HG02763 (cell line): Measurements from ENCODE around the gene ZSCAN31.

ENCODE experiments used
- ATAC-seq: cut with Tn5 transposase; IDR thresholded peaks from one replicate; pipeline ENCODE4 v1.9.1; 2021; ENCODE audit warnings: mild to moderate bottlenecking, moderate library complexity; ENCODE audit not compliant: unreplicated experiment

The ZSCAN31 gene

GRCh38 chr6:28353981-28354676, 18.2 kb upstream of the ZSCAN31 start:
- ATAC-seq: no peak

DNA sequence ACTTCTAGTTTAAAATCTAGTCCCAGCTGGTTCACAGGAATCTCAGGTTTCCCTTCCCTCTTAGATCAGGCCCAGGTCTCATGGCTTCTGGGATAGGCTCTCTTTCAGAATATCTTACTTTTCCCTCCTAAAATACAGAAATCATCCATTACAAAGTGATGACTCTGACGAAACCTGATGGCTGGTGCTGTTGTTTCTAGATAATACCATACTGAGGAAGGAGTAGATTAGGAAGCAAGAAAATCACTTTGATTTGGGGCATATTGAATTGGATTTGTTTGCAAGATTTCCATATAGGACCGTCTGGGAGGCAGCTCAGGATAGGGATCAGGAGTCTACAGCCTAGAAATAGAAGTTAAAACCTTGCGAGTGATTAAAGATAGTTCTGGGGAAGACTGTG, 17.4 kb upstream of the ZSCAN31 start:
- ATAC-seq: no peak

DNA sequence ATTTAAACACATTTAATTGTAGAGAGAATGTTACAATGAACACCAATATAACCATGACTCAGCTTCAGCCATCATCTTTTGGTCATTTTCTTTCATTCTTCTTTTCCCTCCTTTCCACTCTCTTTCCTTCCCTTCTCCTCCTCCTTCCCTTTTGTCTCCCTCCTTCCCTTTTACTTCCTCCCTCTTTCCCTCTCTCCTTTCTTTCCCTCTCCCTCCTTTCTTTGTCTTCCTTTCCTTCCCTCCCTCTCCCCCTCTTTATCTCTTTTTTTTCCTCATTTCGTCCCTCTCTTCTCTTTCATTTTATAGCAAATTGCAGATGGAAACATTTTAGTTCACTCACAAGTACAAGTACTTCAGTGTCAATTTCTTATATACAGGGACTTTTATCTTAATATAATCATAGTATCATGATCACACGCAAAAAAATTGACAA, 15.6 kb upstream of the ZSCAN31 start:
- ATAC-seq: no peak

GRCh38 chr6:28351087-28351486, 15.1 kb upstream of the ZSCAN31 start:
- no peak for ATAC-seq

DNA sequence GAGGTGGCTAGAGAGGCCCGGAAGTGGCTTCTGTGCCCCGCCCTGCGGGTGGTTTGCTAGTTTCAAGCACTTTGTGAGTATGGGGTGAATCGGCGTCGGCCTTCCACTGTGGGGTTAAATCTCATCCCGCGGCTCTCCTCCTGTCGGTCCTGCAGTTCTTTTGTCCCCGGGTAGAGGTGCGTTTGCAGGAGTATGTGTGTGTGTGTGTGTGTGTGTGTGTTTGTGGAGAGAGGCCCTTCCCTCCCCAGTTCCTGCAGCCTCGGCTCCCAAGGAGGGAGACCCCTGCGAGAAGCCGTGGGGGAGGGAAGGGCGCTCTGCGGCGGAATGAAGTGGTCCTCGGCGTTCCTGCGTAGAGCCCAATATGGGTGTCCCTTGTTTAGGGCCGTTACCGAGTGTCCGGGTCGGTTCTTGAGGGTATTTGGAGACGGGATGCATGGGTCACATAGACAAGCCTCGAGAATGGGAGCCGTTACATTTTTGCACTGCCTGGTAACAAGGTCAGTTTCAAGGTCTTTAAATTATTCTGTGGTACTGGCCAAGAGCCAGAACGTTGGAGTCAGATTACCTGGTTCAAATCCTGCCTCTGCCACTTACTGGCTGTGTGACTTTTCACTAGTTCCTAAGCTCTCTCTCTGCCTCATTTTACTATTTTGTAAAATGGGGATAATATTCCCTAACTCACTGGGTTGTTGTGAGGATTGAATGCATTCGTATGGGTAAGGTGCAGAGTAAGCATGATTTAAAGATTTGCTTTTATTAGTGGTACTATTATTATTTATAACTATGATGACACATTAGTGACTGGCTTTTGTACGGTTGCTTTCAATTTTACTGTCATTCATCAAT, 14.2 kb upstream of the ZSCAN31 start, which contains the start of gene ZKSCAN3:
Gene ZKSCAN3, plus strand, starts transcription at position 56 of the 846 bp plus-strand sequence. CDS start 9,640 bp downstream, outside the sequence.
- ATAC-seq: peak; percentile 97

DNA sequence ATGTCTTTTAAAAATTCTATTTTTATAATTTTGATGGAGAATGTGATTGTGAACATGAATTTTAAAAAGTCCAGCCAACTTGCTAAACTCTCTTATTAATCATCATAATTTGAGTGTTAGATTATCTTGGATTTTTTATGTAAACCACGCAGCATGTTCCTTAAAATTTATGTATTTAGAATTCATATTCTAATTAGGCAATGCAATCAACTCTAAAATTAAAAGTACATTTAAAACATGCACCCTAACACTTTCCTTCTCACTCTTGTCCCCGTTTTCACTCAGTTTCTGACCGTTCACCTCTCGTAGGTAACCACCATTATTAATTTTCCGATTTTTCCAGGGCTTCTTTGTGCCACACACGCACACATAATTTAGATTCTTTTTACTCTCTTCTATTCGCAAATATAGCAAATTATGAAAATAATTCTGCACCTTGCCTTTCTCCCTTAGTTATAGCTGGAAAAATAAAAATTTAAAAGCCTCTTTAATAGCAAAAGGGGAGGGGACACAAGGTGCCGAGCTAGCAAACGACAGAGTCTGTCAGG, 13.5 kb upstream of the ZSCAN31 start:
- no peak for ATAC-seq

- ATAC-seq: no peak
Observed at GRCh38 chr6:28347119-28347518, 11.2 kb upstream of the ZSCAN31 start.

- ATAC-seq: no peak
Observed at GRCh38 chr6:28345201-28345600, 9.3 kb upstream of the ZSCAN31 start.

GRCh38 chr6:28343898-28344677, 8.1 kb upstream of the ZSCAN31 start:
- no peak for ATAC-seq

- no peak for ATAC-seq
Observed at GRCh38 chr6:28340310-28341095, 4.6 kb upstream of the ZSCAN31 start.

GRCh38 chr6:28337121-28337520, 1.2 kb upstream of the ZSCAN31 start:
- ATAC-seq: no peak

- ATAC-seq: no peak
Observed at GRCh38 chr6:28336284-28337120, 554 bp upstream of the ZSCAN31 start.

- peak; percentile 3 for ATAC-seq
Observed at GRCh38 chr6:28335040-28335563, 846 bp downstream of the ZSCAN31 start.

- ATAC-seq: no peak
Observed at GRCh38 chr6:28334286-28335039, 1.5 kb downstream of the ZSCAN31 start.

- ATAC-seq: no peak
Observed at GRCh38 chr6:28333599-28334018, 2.3 kb downstream of the ZSCAN31 start.

DNA sequence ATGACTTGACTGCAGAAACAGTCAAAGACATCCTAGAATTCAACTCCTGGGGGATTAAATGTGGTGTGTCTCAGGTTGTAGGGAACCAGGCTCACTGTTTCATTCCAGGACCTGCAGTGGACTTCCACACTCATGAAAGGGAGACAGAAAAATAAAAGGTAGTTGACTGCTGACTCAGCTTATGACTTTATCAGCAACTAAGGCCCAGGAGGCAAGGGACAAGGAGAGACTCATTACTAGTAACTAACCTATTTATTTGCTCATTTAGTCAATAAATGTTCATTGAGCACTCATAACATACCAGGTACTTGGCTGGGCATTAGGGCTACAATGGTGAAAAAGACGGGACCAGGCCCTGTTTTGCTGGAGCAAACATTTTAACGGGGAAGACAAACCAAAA, 2.9 kb downstream of the ZSCAN31 start:
- no peak for ATAC-seq

DNA sequence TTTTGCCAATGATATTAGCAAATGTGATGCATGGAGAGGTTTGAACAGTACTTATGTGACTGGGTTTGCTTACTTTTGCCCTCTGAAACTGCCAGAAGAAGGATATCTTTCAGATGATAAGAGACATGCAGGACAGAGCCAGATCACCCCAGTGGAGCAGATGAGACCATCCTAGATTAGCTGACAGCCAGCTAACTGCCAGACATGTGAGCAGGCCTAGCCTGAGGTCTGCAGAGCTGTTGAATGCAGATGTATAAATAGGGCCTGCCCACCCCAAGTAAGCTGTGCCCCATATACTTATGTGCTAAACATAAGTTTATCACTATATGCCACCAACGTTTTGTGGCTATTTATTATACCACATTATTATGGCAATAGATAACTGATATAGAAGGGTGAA, 5.9 kb downstream of the ZSCAN31 start:
- no peak for ATAC-seq

DNA sequence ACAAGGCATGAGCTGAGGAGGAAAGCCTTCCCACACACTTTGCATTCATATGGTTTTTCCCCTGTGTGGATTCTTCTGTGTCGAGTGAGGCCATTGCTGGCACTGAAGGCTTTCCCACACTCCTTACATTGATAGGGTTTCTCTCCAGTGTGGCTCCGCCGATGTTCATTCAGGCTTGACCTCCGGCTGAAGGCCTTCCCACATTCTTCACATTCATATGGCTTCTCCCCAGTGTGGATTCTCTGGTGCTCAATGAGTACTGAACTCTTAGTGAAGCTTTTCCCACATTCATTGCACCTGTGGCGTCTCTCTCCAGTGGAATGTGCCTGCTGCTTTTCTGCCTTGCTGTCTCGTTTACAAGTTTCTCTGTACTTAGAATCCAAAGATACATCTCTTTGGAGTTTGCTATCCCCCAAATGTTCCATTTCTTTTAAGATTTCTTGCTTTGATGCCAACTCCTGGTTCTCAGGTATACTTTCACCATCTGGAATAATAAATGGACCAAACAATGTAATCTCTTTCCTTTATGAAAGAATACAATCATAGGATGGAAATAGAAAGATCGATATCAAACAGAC, 9.5 kb downstream of the ZSCAN31 start:
- no peak for ATAC-seq
